NCI-H1694 (cell line): ENCODE measurements around the gene FREM1.

Source experiments
- DNase-seq: peaks from one replicate; lab custom pipeline; 2025; lab: John Stamatoyannopoulos, UW

The FREM1 gene

GRCh38 chr9:14909181-14909580, 1.0 kb downstream of the FREM1 start:
- DNase-seq = no peak

GRCh38 chr9:14908295-14909180, 1.7 kb downstream of the FREM1 start:
- no peak for DNase-seq

GRCh38 chr9:14907696-14908095, 2.5 kb downstream of the FREM1 start:
- DNase-seq = no peak

- DNase-seq = no peak
Observed at GRCh38 chr9:14907360-14907685, 2.9 kb downstream of the FREM1 start.

- DNase-seq = no peak
Observed at GRCh38 chr9:14906644-14907359, 3.4 kb downstream of the FREM1 start.

GRCh38 chr9:14906000-14906399, 4.2 kb downstream of the FREM1 start:
- DNase-seq = no peak

GRCh38 chr9:14903040-14903439, 7.2 kb downstream of the FREM1 start:
- DNase-seq = no peak

- DNase-seq = no peak
Observed at GRCh38 chr9:14902561-14902960, 7.7 kb downstream of the FREM1 start.

GRCh38 chr9:14899815-14900193, 10.4 kb downstream of the FREM1 start:
- DNase-seq = no peak

GRCh38 chr9:14899042-14899814, 11.0 kb downstream of the FREM1 start:
- no peak for DNase-seq

- DNase-seq = no peak
Observed at GRCh38 chr9:14895806-14896205, 14.4 kb downstream of the FREM1 start.

GRCh38 chr9:14893280-14893679, 16.9 kb downstream of the FREM1 start:
- DNase-seq = no peak

- no peak for DNase-seq
Observed at GRCh38 chr9:14891332-14891731, 18.9 kb downstream of the FREM1 start.

- DNase-seq = no peak
Observed at GRCh38 chr9:14889451-14889850, 20.8 kb downstream of the FREM1 start.

GRCh38 chr9:14888875-14889274, 21.4 kb downstream of the FREM1 start:
- no peak for DNase-seq

- no peak for DNase-seq
Observed at GRCh38 chr9:14888272-14888671, 22.0 kb downstream of the FREM1 start.

- no peak for DNase-seq
Observed at GRCh38 chr9:14887149-14887548, 23.1 kb downstream of the FREM1 start.

GRCh38 chr9:14883310-14883944, 26.8 kb downstream of the FREM1 start:
- no peak for DNase-seq

GRCh38 chr9:14882090-14882489, 28.1 kb downstream of the FREM1 start:
- DNase-seq = no peak

- DNase-seq = no peak
Observed at GRCh38 chr9:14881006-14881405, 29.2 kb downstream of the FREM1 start.

- DNase-seq = no peak
Observed at GRCh38 chr9:14870090-14870489, 40.1 kb downstream of the FREM1 start.

GRCh38 chr9:14869671-14870070, 40.6 kb downstream of the FREM1 start:
- no peak for DNase-seq
